ENCODE results near the gene RGS9BP. TPM values are rescaled to one million over a fixed set of nuclear protein-coding genes. Genes with fewer than 3 reads are reported as not detected.

RGS9BP gene
- total and polyA plus RNA-seq, 2 of the 13 experiments (the other 11 are each of a cell fraction or from before 2014, with no cell fraction given) = 0.01 TPM; not detected in 1

DNA sequence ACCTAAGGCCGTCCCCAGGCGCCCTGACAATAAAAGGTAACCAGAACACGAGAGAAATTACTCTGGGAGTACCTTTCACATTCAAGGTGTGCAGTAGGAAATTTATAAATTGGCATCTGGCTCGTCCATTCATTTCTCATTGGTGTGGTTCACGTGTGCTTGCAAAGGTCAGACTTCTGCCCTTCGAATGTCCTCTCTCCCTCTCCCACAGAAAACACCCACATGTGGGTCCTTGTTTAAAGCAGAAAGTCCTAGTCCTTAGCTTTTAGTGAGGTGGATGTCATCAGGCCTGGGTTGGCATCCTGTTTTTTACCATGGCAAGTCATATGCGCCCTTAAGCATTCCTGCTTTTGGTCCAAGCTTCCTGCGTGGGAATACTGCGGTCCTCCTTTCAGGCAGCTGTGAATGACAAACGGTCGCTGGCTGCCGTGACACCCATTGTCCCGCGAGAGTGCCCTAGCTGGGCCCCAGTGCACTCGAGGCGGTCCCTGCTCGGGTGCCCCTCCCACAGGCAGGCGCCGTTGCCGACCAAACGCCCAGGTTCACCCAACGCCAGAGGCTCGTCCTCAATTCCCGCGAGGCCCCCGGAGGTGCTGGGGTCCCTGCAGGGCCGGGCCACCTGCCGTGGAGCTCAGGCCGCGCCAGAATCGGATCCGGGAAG is 15.8 kb downstream of the RGS9BP start, which contains the start of gene NUDT19 (continued):
- TF ChIP-seq, protein P1, sequence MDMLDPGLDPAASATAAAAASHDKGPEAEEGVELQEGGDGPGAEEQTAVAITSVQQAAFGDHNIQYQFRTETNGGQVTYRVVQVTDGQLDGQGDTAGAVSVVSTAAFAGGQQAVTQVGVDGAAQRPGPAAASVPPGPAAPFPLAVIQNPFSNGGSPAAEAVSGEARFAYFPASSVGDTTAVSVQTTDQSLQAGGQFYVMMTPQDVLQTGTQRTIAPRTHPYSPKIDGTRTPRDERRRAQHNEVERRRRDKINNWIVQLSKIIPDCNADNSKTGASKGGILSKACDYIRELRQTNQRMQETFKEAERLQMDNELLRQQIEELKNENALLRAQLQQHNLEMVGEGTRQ (IDR thresholded peaks at IDR 0.05; ENCODE audit: low read depth, low read length) = no peak
- TF ChIP-seq, protein P1 (CRISPR knock-in tag; IDR thresholded peaks at IDR 0.05; ENCODE audit: borderline replicate concordance) = no peak
- TF ChIP-seq ZNF224 (CRISPR knock-in tag; IDR thresholded peaks at IDR 0.05) (no peak), FIP1L1 (IDR thresholded peaks at IDR 0.05; ENCODE audit: borderline replicate concordance, insufficient read depth, low read depth, low read length) (no peak), HMGA1 (CRISPR knock-in tag; conservative IDR thresholded peaks at IDR 0.05) (no peak), STAG1 (CRISPR knock-in tag; IDR thresholded peaks at IDR 0.05) (0 out of 2 replicates have a peak, but pooled peaks have one; percentile 2), KLF16 (CRISPR knock-in tag; IDR thresholded peaks at IDR 0.05) (0 out of 4 replicates have a peak, but pooled peaks of 1 of the 2 experiments have one; percentile 26), ESRRA (CRISPR knock-in tag; IDR thresholded peaks at IDR 0.05; ENCODE audit: low read depth) (peak; percentile 29; the same call in 1 of the 2 replicates), ZNF670 (CRISPR knock-in tag; IDR thresholded peaks at IDR 0.05; ENCODE audit: borderline replicate concordance) (no peak), HNRNPK (IDR thresholded peaks at IDR 0.05; ENCODE audit: low read depth, low read length, poor library complexity, severe bottlenecking) (no peak), ZNF713 (CRISPR knock-in tag; IDR thresholded peaks at IDR 0.05) (no peak), TBX2 (CRISPR knock-in tag; IDR thresholded peaks at IDR 0.05; ENCODE audit: borderline replicate concordance) (no peak; the same call in 1 of the 2 replicates), SRY (CRISPR knock-in tag; IDR thresholded peaks at IDR 0.05) (no peak), NR2C2 (CRISPR knock-in tag; IDR thresholded peaks at IDR 0.05; ENCODE audit: borderline replicate concordance) (0 out of 2 replicates have a peak, but pooled peaks have one; percentile 4), SNRNP70 (IDR thresholded peaks at IDR 0.05; ENCODE audit: low read depth, low read length) (no peak), SMARCE1 (IDR thresholded peaks at IDR 0.05; ENCODE audit: borderline replicate concordance) (no peak)
- TF ChIP-seq, protein P2, sequence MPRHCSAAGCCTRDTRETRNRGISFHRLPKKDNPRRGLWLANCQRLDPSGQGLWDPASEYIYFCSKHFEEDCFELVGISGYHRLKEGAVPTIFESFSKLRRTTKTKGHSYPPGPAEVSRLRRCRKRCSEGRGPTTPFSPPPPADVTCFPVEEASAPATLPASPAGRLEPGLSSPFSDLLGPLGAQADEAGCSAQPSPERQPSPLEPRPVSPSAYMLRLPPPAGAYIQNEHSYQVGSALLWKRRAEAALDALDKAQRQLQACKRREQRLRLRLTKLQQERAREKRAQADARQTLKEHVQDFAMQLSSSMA (CRISPR knock-in tag; IDR thresholded peaks at IDR 0.05) = 0 out of 2 replicates have a peak, but pooled peaks have one; percentile 10
- TF ChIP-seq, protein P3, sequence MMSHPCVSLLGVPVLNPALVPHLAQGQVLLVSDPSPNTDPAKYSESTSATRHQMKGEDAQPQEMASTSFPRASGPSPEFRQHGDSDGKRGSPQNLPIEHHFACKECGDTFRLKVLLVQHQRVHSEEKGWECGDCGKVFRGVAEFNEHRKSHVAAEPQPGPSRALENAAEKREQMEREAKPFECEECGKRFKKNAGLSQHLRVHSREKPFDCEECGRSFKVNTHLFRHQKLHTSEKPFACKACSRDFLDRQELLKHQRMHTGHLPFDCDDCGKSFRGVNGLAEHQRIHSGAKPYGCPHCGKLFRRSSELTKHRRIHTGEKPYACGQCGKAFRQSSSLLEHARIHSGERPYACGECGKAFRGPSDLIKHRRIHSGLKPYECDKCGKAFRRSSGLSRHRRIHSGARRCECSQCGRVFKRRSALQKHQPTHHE (CRISPR knock-in tag; IDR thresholded peaks at IDR 0.05; ENCODE audit: borderline replicate concordance) = no peak
- TF ChIP-seq, protein P4, sequence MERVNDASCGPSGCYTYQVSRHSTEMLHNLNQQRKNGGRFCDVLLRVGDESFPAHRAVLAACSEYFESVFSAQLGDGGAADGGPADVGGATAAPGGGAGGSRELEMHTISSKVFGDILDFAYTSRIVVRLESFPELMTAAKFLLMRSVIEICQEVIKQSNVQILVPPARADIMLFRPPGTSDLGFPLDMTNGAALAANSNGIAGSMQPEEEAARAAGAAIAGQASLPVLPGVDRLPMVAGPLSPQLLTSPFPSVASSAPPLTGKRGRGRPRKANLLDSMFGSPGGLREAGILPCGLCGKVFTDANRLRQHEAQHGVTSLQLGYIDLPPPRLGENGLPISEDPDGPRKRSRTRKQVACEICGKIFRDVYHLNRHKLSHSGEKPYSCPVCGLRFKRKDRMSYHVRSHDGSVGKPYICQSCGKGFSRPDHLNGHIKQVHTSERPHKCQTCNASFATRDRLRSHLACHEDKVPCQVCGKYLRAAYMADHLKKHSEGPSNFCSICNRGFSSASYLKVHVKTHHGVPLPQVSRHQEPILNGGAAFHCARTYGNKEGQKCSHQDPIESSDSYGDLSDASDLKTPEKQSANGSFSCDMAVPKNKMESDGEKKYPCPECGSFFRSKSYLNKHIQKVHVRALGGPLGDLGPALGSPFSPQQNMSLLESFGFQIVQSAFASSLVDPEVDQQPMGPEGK (CRISPR knock-in tag; IDR thresholded peaks at IDR 0.05) = peak; percentile 75
- TF ChIP-seq, protein P5, sequence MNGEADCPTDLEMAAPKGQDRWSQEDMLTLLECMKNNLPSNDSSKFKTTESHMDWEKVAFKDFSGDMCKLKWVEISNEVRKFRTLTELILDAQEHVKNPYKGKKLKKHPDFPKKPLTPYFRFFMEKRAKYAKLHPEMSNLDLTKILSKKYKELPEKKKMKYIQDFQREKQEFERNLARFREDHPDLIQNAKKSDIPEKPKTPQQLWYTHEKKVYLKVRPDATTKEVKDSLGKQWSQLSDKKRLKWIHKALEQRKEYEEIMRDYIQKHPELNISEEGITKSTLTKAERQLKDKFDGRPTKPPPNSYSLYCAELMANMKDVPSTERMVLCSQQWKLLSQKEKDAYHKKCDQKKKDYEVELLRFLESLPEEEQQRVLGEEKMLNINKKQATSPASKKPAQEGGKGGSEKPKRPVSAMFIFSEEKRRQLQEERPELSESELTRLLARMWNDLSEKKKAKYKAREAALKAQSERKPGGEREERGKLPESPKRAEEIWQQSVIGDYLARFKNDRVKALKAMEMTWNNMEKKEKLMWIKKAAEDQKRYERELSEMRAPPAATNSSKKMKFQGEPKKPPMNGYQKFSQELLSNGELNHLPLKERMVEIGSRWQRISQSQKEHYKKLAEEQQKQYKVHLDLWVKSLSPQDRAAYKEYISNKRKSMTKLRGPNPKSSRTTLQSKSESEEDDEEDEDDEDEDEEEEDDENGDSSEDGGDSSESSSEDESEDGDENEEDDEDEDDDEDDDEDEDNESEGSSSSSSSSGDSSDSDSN (CRISPR knock-in tag; IDR thresholded peaks at IDR 0.05) = peak; percentile 74; the same call in 1 of the 2 replicates

Data from HepG2 (cell line).